ENCODE data around the gene AGAP1. TPM values are rescaled to one million over a fixed set of nuclear protein-coding genes. Genes with fewer than 3 reads are reported as not detected.

AGAP1 gene
- total and polyA plus RNA-seq, 2 donors = 1.7 to 3.0 TPM

DNA sequence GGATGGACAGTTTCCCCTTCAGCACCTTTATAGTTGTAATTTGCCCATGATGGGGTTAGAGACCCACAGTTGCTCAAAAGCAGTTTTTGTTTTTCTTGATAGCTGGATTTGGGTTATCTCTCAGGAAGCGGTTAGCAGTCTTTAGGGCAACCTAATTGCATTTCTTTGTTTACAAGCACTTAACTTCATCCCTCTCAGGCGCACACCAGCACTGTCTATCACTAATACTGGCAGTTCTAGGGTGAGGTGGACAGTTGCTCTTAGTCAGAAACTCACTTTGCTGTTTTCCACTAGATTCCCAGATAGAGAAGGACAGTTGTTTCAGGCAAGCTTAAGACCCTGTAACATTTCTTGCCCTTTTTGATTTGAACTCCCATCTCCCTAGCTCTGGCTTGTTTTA, 146.0 kb downstream of the AGAP1 start:
- Histone ChIP-seq H3K36me3 (ENCODE audit: control insufficient read depth in 2 of 2, insufficient read depth in 2 of 2, low read length in 1 of 2) (no peaks in the 10 kb centered on the region), H3K4me3 (ENCODE audit: low read length in 2 of 2) (no peak overlapping the region), H3K27me3 (ENCODE audit: control insufficient read depth in 2 of 2, insufficient read depth in 1 of 2, low read length in 1 of 2) (no peaks in the 10 kb centered on the region), H3K27ac (ENCODE audit: low read depth in 1 of 2, low read length in 1 of 2) (no peak overlapping the region), H3K4me1 (ENCODE audit: control insufficient read depth in 2 of 2, insufficient read depth in 2 of 2, low read length in 2 of 2) (no peaks in the 10 kb centered on the region), H3K9me3 (ENCODE audit: control insufficient read depth in 2 of 2, insufficient read depth in 1 of 2, low read length in 1 of 2) (no peaks in the 10 kb centered on the region)
- WGBS = 89% methylated on average over 2 of the region's 2 CpGs
- DNase-seq (ENCODE audit: low read depth in 6 of 9, low spot score in 9 of 9) = no peak

DNA sequence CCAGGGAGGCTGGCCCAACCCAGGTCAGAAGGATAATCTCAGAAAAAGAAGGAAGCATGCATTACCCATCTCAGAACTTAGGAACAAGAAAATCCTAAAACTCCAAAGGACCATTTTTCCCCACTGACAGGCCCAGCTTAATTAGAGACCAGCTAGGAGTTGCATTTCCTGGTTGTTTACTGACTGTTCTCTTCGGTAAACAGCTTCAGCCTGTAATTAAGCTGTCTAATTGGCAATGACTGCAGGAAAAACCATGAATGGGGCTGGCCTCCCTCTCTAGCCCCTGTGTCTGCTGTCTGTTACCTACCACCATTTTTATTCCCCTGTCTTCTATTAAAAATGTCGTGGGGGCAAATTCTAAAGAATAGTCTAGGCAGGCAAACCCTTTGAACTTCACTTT, 146.5 kb downstream of the AGAP1 start:
- Histone ChIP-seq H3K4me1 (ENCODE audit: control insufficient read depth in 2 of 2, insufficient read depth in 2 of 2, low read length in 2 of 2) (no peaks in the 10 kb centered on the region), H3K36me3 (ENCODE audit: control insufficient read depth in 2 of 2, insufficient read depth in 2 of 2, low read length in 1 of 2) (no peaks in the 10 kb centered on the region), H3K9me3 (ENCODE audit: control insufficient read depth in 2 of 2, insufficient read depth in 1 of 2, low read length in 1 of 2) (no peaks in the 10 kb centered on the region), H3K27me3 (ENCODE audit: control insufficient read depth in 2 of 2, insufficient read depth in 1 of 2, low read length in 1 of 2) (no peaks in the 10 kb centered on the region), H3K27ac (ENCODE audit: low read depth in 1 of 2, low read length in 1 of 2) (no peak overlapping the region), H3K4me3 (ENCODE audit: low read length in 2 of 2) (no peak overlapping the region)
- DNase-seq (ENCODE audit: low read depth in 6 of 9, low spot score in 9 of 9) = no peak
- 60% methylated on average over 2 of the region's 2 CpGs for WGBS

DNA sequence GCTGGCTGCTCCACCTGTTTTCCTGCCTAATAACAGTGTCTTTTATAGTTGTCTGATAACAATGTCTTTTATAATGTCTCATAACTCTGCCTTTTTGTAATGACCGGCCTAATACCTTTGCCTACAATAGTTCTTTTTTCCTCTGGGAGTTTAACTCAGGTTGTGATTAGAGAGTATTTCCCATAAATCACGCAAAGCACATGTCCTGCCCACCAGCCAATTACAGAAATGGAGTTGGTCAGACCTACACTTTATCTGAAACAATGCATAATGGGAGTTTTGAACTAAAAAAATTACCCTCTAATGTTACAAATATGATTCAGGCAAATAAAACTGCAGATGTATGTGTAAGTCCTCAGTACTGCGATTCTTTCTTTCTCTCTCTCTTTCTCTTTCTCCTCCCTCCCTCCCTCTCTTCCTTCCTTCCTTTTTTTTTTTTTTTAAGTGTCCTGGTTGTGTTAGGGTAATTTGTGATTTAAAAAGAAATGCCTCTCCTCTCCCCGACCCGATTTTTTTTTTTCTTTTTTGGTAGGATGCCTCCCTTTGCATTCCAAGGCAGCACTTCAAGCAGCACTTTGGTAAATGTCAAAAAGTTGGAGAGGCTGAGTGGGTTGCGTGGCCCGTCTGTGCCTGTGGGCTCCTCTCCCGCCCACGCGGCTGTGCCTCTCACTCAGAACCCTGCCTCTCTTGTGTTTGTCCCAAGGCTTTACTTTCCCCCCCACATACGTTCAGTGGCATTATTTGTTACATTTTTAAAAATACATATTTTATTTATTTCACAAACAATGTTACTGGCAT, 147.3 kb downstream of the AGAP1 start:
- H3K36me3 ChIP-seq (ENCODE audit: control insufficient read depth in 2 of 2, insufficient read depth in 2 of 2, low read length in 1 of 2) = no peaks in the 10 kb centered on the region
- no peaks in the 10 kb centered on the region for H3K27me3 ChIP-seq (ENCODE audit: control insufficient read depth in 2 of 2, insufficient read depth in 1 of 2, low read length in 1 of 2)
- DNase-seq (ENCODE audit: low read depth in 6 of 9, low spot score in 9 of 9) = no peak
- H3K27ac ChIP-seq (ENCODE audit: low read depth in 1 of 2, low read length in 1 of 2) = no peak overlapping the region
- H3K4me1 ChIP-seq (ENCODE audit: control insufficient read depth in 2 of 2, insufficient read depth in 2 of 2, low read length in 2 of 2) = no peaks in the 10 kb centered on the region
- H3K4me3 ChIP-seq (ENCODE audit: low read length in 2 of 2) = no peak overlapping the region
- H3K9me3 ChIP-seq (ENCODE audit: control insufficient read depth in 2 of 2, insufficient read depth in 1 of 2, low read length in 1 of 2) = no peaks in the 10 kb centered on the region
- WGBS = 65% methylated on average over 11 of the region's 11 CpGs

DNA sequence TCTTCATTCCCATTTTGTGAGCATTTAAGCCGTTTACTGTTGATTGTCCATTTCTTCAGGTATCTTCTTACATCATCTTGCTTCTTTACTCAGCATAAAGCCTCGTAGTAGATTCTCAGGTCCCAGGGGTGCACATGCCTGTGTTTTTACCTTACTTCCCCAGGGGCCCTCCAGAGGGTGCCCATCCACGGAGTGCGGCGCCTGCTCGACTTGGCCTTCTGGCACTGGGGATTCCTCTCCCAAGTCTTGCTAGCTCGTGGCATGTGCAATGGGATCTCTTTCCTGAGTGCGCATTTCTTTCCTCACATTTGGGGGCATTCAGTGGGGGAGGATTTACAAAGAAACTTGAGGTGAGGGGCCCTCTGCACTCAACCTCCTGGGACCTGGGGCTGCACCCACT, 148.1 kb downstream of the AGAP1 start:
- H3K4me3 ChIP-seq (ENCODE audit: low read length in 2 of 2) = no peak overlapping the region
- DNase-seq (ENCODE audit: low read depth in 6 of 9, low spot score in 9 of 9) = no peak
- no peaks in the 10 kb centered on the region for H3K36me3 ChIP-seq (ENCODE audit: control insufficient read depth in 2 of 2, insufficient read depth in 2 of 2, low read length in 1 of 2)
- H3K9me3 ChIP-seq (ENCODE audit: control insufficient read depth in 2 of 2, insufficient read depth in 1 of 2, low read length in 1 of 2) = no peaks in the 10 kb centered on the region
- WGBS = 82% methylated on average over 8 of the region's 8 CpGs
- no peak overlapping the region for H3K27ac ChIP-seq (ENCODE audit: low read depth in 1 of 2, low read length in 1 of 2)
- H3K4me1 ChIP-seq (ENCODE audit: control insufficient read depth in 2 of 2, insufficient read depth in 2 of 2, low read length in 2 of 2) = no peaks in the 10 kb centered on the region
- no peaks in the 10 kb centered on the region for H3K27me3 ChIP-seq (ENCODE audit: control insufficient read depth in 2 of 2, insufficient read depth in 1 of 2, low read length in 1 of 2)

DNA sequence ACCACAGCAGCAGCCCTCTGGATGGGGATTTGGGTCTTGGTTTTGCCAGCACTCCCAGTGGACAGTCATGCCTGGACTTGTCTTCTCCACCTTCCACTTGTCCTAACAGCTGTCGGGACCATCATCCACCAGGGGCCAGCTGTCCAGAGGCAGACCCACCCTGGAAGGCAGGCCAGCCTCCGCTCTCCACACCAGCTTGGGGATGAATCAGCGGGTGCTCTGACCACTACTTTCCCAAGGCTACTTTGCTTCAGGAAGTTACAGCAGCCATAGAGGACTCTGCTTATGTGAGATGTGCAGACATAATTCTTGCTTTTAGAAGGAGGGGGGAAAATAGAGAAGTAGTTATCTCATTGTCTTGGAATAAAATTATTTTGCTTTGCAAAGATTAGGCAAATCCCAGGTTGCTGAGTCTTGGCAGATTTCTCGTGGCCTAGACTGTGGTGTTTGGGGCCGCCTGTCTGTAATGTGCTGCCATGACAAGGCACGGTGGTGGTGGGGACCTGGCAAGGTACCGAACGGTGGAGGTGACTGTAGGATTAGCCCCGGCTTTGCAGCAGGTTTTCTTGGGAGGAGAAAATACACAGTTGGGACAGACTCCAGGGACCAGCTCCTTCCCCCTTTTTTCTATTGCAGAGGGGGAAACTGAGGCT, 148.7 kb downstream of the AGAP1 start:
- H3K27ac ChIP-seq (ENCODE audit: low read depth in 1 of 2, low read length in 1 of 2) = no peak overlapping the region
- 96% methylated on average over 9 of the region's 9 CpGs for WGBS
- H3K36me3 ChIP-seq (ENCODE audit: control insufficient read depth in 2 of 2, insufficient read depth in 2 of 2, low read length in 1 of 2) = no peaks in the 10 kb centered on the region
- H3K9me3 ChIP-seq (ENCODE audit: control insufficient read depth in 2 of 2, insufficient read depth in 1 of 2, low read length in 1 of 2) = no peaks in the 10 kb centered on the region
- no peaks in the 10 kb centered on the region for H3K4me1 ChIP-seq (ENCODE audit: control insufficient read depth in 2 of 2, insufficient read depth in 2 of 2, low read length in 2 of 2)
- no peak overlapping the region for H3K4me3 ChIP-seq (ENCODE audit: low read length in 2 of 2)
- no peaks in the 10 kb centered on the region for H3K27me3 ChIP-seq (ENCODE audit: control insufficient read depth in 2 of 2, insufficient read depth in 1 of 2, low read length in 1 of 2)
- DNase-seq (ENCODE audit: low read depth in 6 of 9, low spot score in 9 of 9) = no peak

DNA sequence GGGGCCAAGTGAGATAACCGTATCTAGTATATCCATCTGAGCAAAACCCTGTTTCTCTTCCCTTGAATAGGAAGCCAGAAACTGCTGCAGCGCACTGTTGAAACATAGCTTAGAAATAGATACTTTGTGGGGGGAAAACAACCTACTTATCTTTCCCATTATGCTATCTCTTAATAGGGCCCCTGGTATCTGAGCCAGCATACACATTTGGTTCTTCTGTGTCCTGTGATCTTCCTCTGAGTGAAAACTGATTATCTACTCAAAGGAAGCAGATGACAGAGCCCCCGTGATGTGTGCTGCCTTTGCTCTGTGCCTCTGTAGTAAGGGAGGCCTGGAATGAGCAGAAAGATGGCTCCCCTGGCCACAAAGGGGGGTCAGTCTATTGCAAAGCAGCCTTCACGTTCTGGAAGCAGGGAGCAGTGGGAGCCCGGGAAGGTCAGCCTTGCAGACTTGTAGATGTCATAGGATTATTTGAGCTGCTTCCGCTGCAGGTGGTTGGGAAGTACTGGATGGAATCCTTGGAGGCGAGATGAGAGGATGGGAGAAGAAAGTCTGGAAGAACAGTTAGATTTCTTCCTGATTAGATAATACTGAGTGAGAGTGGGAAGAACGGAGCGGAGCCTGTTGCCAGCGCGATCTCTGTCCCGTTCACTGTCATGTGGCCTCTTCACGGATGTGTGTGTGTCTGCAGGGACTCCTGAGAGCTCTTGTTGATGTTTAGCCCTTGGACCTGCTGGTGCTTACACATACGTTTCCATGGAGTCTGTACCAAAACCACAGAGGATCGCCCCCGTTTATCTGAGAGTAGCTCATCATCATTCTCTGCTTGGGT, 150.1 kb downstream of the AGAP1 start:
- no peak for DNase-seq (ENCODE audit: low read depth in 6 of 9, low spot score in 9 of 9)
- H3K4me3 ChIP-seq (ENCODE audit: low read length in 2 of 2) = no peak overlapping the region
- no peaks in the 10 kb centered on the region for H3K4me1 ChIP-seq (ENCODE audit: control insufficient read depth in 2 of 2, insufficient read depth in 2 of 2, low read length in 2 of 2)
- no peaks in the 10 kb centered on the region for H3K27me3 ChIP-seq (ENCODE audit: control insufficient read depth in 2 of 2, insufficient read depth in 1 of 2, low read length in 1 of 2)
- 83% methylated on average over 16 of the region's 16 CpGs for WGBS
- H3K9me3 ChIP-seq (ENCODE audit: control insufficient read depth in 2 of 2, insufficient read depth in 1 of 2, low read length in 1 of 2) = no peaks in the 10 kb centered on the region
- no peaks in the 10 kb centered on the region for H3K36me3 ChIP-seq (ENCODE audit: control insufficient read depth in 2 of 2, insufficient read depth in 2 of 2, low read length in 1 of 2)
- no peak overlapping the region for H3K27ac ChIP-seq (ENCODE audit: low read depth in 1 of 2, low read length in 1 of 2)

DNA sequence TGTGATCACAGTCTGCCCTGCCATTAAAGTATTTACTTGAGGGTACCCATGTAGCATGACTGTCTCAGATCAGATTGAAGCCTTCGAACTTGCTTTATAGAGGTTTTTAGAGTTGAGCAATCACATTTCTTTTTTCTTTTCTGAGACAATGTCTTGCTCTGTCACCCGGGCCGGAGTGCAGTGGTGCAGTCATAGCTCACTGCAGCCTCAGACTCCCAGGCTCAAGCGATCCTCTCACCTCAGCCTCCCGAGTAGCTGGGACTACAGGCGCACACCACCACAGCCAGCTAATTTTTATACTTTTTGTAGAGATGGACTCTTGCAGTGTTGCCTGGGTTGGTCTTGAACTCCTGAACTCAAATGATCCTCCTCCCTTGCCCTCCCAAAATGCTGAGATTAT, 153.4 kb downstream of the AGAP1 start:
- Histone ChIP-seq H3K9me3 (ENCODE audit: control insufficient read depth in 2 of 2, insufficient read depth in 1 of 2, low read length in 1 of 2) (no peaks in the 10 kb centered on the region), H3K36me3 (ENCODE audit: control insufficient read depth in 2 of 2, insufficient read depth in 2 of 2, low read length in 1 of 2) (no peaks in the 10 kb centered on the region), H3K4me3 (ENCODE audit: low read length in 2 of 2) (no peak overlapping the region), H3K4me1 (ENCODE audit: control insufficient read depth in 2 of 2, insufficient read depth in 2 of 2, low read length in 2 of 2) (no peaks in the 10 kb centered on the region), H3K27ac (ENCODE audit: low read depth in 1 of 2, low read length in 1 of 2) (no peak overlapping the region), H3K27me3 (ENCODE audit: control insufficient read depth in 2 of 2, insufficient read depth in 1 of 2, low read length in 1 of 2) (no peaks in the 10 kb centered on the region)
- 96% methylated on average over 6 of the region's 6 CpGs for WGBS
- DNase-seq (ENCODE audit: low read depth in 6 of 9, low spot score in 9 of 9) = no peak

DNA sequence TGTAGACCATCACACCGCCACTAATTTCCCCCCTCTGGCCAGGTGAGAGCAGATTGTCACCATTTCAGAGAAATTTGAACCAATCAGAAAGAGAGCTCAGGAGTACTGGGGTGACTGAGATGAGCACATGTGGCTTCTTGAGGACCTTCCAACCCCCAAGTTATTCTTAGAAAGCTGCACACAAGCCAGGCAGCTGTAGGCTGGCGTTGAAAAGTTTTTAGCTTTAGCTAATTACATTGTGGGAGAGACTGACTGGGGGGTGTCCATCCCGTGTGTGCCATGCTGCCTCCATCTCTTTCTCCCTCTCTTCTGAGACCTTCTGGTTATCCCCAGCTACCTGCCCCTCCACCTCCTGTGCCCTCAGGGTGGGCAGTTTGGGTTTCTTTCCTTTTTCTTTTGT, 154.0 kb downstream of the AGAP1 start:
- no peak overlapping the region for H3K27ac ChIP-seq (ENCODE audit: low read depth in 1 of 2, low read length in 1 of 2)
- no peak for DNase-seq (ENCODE audit: low read depth in 6 of 9, low spot score in 9 of 9)
- no peaks in the 10 kb centered on the region for H3K36me3 ChIP-seq (ENCODE audit: control insufficient read depth in 2 of 2, insufficient read depth in 2 of 2, low read length in 1 of 2)
- no peaks in the 10 kb centered on the region for H3K27me3 ChIP-seq (ENCODE audit: control insufficient read depth in 2 of 2, insufficient read depth in 1 of 2, low read length in 1 of 2)
- no peaks in the 10 kb centered on the region for H3K9me3 ChIP-seq (ENCODE audit: control insufficient read depth in 2 of 2, insufficient read depth in 1 of 2, low read length in 1 of 2)
- no peak overlapping the region for H3K4me3 ChIP-seq (ENCODE audit: low read length in 2 of 2)
- WGBS = 53% methylated on average over 3 of the region's 3 CpGs
- no peaks in the 10 kb centered on the region for H3K4me1 ChIP-seq (ENCODE audit: control insufficient read depth in 2 of 2, insufficient read depth in 2 of 2, low read length in 2 of 2)

DNA sequence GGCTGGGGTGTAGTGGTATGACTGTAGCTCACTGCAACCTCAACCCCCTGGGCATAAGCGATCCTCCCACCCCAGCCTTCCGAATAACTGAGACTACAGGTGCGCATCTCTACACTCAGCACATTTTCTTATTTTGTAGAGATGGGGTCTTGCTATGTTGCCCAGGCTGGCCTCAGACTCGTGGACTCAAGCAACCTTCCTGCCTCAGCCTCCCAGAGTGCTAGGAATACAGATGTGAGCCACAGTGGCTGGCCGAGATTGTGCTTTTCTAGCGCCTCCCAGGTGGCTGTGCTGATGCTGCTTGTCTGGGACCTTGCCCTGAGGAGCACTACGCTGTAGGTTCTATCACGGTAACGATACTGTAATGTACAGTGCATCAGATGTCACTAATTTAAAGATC, 155.6 kb downstream of the AGAP1 start:
- no peak for DNase-seq (ENCODE audit: low read depth in 6 of 9, low spot score in 9 of 9)
- Histone ChIP-seq H3K9me3 (ENCODE audit: control insufficient read depth in 2 of 2, insufficient read depth in 1 of 2, low read length in 1 of 2) (no peaks in the 10 kb centered on the region), H3K27me3 (ENCODE audit: control insufficient read depth in 2 of 2, insufficient read depth in 1 of 2, low read length in 1 of 2) (no peaks in the 10 kb centered on the region), H3K4me3 (ENCODE audit: low read length in 2 of 2) (no peak overlapping the region), H3K27ac (ENCODE audit: low read depth in 1 of 2, low read length in 1 of 2) (no peak overlapping the region), H3K4me1 (ENCODE audit: control insufficient read depth in 2 of 2, insufficient read depth in 2 of 2, low read length in 2 of 2) (no peaks in the 10 kb centered on the region), H3K36me3 (ENCODE audit: control insufficient read depth in 2 of 2, insufficient read depth in 2 of 2, low read length in 1 of 2) (no peaks in the 10 kb centered on the region)
- WGBS = 82% methylated on average over 9 of the region's 9 CpGs
